Stimulated activated CD8-positive, alpha-beta memory T cell treated with anti-CD3 and anti-CD28 coated beads, Interleukin-2, amount 100 ng/mL, for 1 hour (primary cell): ENCODE measurements around the gene MORN5.

Source experiments
- DNase-seq, 2 donors: peaks; one replicate each; pipeline ENCODE4 v3.0.0-alpha.2; 2020; ENCODE audit warnings: low read depth in 2 of 2

The MORN5 gene

DNA sequence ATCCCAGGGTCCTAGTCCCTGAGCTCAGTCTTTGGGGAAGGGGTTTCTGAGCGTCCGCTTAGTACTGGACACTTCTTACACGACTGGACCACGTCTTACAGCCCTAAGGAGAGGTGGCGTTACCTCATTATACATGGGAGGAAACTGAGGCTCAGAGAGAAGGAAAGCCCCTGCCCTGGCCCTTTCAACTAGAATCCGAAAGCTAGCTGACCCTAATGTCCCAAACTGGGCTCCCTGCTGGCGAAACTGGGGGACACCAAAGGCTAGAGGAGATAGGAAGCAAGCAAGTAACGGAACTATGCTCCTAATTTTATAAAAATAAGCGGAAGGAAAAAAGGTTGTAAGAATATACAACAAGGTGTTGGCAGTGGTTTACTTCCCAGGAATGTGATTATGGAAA is 54.8 kb downstream of the MORN5 start:
- no peak for DNase-seq

DNA sequence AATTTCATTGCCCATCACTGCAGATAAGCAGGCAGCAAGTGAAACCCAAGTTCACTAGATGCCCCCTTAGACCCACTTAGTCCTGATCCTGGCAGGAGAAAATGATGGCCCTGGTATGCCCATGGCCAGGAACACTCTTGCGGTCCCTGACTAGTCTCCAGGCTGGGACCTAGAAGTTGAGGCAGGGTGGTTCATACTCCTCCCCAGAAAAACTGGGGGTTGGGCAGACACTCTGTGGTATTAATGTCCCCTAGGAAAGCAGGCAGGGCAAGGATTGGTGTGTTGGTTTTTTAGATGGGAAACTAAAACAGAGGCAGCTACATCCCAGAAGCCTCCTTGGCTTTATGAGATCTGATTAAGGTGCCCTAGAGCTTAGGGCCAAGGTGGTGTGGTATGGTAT is 56.0 kb downstream of the MORN5 start:
- no peak for DNase-seq

DNA sequence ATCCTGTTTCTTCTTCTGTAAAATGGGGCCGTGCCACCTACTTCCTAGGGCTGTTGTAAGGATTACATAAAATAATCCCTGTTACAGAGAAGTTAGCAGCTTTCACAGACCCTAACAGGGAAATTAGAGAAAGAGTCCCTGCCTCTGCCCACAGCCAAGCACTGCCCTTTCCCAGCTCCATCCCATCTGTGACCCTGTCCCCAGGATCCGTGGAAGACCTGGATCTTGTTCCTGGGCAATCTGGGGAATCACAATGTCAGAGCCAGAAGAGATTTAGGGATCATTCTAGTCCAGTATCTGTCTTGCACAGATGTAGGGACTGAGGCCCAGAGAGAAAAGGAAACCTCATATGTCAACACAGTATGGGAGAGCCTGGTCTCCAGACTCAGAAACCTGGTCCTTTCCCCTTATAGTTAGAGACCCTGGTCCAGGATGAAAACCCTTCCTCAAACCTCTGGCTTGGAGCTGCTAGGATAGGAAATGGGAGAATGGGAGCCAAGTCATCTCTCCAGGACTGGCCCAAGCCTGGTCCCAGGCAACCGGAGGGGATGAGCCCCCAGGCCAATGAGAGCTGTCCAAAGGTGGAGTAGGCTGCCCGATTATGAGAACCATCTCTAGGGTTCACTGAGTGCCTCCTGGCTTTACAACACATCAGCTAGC is 56.6 kb downstream of the MORN5 start:
- no peak for DNase-seq

DNA sequence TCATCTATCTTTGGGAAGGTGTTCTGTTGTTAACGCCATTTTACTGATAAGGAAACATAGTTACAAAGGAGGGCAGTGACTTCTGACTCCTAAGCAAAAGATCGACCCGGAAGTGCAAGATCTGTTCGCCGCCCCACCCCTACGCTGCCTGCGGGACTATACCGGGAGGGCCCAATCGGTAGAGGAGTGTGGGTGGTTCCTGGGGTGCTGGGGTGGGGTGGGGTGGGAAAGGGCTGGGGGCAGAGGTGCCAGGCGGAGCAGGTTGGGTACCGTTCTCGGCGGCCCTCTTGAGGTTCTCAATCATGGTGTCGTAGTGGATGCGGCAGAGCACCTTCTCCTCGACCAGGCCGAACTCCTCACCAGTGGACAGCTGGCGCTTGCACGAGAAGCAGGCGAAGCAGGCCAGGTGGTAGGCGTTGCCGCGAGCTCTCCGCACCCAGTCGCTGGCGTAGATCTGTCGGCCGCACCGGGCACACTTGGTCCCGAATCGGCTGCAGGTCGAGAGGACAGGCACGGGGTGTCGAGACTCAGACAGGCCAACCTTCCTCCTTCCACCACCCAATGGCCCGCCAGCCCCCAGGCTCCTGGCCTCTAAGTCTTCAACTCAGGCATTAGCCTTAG is 57.2 kb downstream of the MORN5 start:
- DNase-seq: no peak

DNA sequence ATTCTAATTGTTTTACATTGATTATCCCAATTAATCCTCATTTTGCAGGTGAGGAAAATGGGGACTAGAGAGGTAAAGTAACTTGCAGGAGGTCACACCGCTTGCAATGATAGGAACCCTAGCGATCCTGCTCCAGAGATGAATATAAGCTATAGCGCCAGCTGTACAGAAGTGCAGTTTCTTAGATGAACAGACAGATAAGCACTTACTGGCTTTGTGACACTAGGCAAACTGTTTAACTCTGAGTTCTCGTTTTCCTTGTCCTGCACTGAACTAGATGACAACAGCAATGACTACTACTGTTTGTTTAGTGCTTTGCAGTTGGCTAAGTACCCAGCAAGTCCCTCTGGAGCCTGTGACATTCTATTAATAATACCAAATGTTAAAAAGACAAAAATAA is 57.9 kb downstream of the MORN5 start:
- DNase-seq: no peak

DNA sequence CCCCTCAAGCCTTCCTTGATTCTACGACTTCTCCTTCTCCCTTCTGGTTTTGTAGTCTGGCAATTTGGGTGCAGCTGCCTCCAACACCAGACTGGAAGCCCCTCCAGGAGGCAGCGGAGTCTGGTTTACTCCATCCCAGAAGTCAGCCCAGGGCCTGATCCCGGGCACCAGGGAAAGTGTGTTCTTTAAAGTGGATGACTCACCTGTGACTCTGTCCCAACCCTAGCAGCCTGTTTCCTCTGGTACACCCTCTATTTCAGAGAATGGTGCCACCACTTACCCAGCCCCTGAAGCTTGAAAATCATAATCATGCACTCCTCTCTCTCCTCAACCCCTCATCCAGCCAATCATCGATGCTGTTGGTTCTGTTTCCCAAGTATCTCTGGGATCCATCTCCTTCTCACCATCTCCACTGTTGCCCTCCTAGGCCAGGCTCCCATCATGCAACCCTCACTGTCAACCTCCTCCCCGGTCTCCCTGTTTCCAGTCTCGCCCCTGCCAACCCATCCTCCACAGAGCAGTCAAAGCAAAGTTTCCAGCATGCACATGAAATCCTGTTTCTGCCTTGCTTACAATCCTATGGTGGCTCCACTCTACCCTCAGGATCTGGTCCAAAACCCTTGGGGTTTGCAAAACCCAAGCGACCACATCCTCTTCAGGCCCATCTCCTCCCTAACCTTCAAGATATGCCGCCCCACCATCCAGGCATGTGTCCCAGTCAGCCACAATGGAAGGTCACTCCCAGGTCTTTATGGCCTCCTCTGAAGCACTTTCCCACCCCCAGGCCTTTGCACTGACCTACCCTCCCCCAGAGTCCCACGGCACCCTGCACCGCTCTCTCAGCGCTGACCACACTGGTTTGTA is 58.6 kb downstream of the MORN5 start:
- DNase-seq: no peak

DNA sequence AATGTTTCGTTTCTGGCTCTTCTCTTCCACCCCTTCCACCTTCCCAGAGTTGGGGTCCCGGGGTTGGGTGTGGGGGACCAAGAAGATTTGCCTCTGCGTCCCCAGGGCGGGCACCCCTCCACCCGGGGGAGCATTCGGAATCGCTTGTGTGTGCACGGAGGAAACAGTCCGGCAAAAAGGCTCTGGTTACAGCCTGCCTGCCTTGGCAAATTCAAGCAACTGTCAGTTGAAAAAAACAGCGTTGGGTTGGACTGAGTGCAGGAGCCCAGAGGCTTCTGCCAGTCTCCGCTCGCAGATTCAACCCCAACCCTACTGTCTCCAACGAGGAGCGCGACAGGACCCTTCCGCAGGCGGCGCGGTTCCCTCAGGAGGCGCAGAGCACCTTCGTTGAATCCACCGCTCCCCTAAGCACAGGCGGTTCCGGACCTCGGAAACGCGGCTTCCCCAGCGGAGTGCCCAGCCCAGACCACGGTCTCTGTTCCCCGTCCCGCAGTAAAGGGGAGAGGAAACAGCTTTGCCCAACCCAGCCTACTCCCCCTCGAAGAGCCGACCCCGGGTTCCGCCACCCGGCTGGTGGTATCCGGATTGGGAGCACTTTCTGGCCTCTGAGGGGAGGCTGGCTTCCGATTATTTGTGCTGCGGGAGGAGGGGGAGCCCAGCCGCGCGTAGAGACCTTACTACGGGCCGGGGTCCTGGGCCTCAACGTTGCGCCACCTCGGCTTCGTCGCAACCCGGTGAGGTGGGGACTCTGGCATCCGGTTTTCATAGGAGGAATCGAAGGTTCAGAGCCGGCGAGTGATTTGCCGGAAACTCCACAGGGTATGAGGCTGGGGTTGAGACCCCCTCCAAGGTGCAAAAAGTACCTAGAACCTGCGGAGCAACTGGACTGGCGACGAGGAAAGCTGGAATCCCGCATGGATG is 59.5 kb downstream of the MORN5 start:
- DNase-seq: no peak

DNA sequence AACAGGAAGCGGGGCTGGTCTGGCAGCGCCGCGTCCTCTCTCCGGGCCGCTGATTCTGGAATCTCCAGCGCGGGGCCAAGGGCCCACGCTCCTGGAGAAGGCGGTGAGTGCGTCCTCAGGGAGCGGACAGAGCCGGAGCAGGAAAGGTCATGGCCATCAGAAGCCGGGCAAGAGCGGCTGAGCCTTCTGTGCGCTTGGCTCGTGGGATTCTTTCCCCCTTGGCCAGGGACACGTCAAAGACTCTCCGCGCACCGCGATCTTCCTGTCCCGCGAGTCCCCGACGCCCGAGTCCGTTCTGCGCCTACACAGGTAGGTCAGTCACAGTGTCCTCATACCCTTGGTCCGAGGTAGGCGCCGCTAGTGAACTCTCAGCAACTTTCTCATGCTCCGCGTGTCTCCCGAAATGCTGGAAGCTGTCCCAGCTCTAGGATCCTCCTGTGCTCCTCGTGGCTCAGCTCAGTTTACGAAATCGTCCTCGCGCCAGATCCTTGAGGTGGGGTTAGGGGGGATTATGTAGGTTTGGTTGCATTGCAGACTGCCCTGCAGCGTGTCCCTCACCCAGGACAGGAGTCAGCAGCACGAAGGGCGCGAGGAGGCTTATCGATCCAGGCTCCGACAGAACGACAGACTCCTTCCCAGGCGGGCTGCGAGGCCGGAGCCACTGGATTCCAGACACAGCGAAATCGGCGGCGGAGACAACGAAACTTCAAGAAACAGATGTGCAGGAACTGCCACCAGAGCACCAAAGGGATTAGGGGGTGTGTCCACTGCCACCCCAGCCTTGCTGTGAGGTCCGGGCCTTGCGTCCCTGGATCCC is 60.4 kb downstream of the MORN5 start:
- no peak for DNase-seq

DNA sequence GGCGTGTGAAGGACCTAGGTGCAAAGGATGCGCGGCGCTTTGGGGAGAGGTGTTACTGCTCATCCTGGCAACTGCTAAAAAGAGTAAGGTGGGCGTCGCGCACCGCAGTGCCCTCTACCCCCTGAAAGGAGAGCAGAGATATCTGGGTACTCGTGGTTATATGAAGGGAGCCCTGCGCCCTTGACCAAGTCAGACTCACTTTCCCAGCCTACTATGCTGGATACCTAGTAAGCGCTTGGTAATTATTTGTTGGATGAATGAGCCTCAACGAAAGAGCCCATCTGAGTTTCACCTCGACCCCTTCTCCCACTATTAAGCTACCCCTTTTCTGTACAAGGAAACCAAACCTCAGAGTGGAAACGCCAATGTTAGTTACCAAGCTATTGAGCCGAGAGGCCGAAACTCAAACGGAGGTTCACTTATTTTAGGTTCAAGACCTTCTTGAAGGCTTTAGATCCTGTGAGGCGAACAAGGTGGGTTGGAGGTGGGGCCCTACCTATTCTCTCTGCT is 61.0 kb downstream of the MORN5 start:
- no peak for DNase-seq

DNA sequence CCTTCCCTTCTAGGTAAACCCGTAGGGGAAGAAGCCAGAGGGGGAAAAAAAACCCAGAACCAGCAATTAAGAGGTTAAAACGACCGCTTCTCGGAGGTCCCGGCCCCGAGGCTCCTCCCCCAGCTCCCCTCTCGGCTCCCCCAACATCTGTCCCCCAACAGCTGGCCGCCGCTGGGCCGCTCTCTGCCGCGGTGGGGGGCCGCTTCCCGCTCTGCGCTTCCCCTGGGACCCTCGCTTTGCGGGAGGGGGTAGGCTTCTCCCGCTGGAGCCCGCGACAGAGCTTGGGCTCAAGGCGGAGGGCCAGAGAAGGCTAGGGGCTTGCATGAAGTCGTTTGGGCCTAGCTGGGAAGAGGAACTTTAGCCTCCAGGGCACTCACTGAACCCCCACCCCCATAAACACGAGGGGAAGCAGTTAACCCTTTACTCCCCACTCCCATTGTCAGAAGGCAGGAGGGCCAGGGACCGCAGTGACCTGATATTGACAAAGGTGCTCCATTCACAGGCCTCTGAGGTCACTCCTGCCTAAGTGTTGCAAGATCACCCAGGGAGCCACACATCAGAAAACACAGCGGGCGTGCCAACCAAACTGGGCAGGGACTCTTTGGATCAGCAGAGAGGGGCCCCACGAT is 61.6 kb downstream of the MORN5 start:
- DNase-seq: no peak

DNA sequence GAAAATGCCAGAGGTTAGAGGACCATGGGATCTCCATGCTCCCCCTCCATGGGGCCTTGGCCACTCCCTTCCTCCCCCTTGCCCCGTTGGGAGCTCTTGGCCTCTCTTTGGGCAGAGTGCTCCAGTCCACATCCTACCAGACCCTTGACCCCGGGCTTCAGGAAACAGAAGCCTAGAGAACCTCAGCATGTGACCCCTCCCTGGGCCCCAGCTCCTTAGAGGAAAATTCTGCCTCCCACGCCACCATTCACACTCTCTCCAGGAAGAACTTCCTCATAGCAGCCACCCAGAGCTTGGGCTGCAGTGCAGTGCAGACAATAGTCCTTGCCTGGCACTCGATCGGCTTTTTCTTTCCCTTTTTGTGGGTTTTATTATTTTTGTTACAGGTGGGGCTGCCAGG is 63.1 kb downstream of the MORN5 start:
- no peak for DNase-seq

DNA sequence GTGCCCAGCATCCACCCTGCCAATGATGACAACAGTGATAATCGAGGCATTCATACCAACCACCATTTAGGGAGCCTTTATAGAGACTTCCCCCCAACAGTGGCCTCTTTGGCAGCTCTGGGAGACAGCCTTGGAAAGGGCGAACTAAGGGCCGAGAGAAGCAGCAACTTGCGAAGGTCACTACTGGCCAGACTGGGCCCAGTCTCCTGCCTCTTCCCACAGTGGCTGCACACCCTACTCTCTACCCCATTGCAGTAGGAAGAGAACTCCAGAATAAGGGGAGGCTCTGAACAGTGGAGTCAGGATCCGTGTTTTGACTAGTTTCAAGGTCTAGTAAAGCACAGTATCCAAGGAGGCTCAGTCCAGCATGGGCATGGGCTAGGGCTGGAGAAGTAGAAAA is 63.7 kb downstream of the MORN5 start:
- DNase-seq: no peak

DNA sequence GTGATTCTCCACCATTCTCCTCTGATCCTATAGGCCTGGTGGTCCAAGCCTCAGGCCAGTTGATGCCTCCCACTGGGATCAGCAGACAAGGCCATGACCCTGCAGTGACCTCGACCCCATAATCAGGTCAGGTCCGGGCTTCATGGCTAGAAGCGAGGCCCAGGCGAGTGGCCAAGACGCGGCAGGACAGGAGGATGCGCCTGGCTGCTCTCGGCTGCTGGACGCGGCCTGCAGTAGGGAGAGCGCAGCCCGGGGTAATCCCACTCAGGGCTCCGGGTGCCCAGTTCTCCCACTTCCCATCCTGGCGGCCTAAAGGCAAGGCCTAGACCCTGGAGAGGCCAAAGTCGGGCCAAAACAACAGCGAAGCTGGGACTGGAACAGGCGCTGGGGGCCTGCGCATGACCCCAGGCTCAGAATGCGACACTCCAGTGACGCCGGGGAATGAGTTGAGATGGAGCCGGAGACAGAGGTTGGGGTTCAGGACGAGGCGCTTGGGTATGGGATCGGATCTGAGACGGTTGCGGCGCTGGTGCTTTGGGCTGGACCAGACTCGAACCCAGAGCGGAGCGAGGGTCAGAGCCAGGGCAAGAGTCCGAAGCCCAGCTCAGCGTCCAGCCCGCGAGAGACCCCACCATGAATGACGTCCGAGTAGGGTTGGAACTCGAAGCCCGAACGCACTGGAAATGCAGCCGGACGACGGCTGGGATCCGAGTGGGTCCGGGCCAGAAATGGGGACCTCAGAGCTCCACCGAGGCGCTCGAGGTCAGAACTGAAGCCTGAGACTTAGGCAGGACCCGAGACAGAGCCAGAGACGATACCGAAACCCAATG is 65.8 kb downstream of the MORN5 start:
- DNase-seq: no peak

DNA sequence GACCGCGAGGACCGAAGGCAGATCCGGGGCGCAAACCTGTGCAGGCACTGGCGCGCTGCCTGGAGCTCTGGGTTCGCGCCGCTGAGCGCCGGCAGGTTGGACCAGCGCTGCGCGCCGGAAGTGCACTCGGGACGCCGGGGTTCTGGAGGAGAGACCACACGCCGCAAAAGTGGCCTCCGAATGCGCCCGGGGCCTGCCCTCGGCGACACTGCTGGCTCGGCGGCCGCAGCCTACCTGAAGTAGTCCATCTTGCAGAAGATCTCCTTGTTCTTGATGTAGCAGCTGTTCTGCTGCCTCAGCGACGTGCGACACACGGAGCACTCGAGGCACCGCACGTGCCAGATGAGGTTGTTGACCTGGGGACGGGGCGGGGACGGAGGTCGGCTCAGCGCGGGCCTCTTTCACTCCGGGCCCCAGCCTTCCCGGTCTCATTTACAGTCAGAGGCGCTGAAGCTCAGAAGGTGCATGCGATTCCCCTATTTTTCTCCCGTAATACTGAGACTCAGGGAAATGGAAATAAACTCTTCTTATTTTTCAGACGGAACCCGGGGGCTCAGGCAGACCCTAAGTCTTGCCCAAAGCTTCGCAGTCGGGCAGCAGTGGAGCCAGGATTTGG is 66.5 kb downstream of the MORN5 start:
- no peak for DNase-seq

DNA sequence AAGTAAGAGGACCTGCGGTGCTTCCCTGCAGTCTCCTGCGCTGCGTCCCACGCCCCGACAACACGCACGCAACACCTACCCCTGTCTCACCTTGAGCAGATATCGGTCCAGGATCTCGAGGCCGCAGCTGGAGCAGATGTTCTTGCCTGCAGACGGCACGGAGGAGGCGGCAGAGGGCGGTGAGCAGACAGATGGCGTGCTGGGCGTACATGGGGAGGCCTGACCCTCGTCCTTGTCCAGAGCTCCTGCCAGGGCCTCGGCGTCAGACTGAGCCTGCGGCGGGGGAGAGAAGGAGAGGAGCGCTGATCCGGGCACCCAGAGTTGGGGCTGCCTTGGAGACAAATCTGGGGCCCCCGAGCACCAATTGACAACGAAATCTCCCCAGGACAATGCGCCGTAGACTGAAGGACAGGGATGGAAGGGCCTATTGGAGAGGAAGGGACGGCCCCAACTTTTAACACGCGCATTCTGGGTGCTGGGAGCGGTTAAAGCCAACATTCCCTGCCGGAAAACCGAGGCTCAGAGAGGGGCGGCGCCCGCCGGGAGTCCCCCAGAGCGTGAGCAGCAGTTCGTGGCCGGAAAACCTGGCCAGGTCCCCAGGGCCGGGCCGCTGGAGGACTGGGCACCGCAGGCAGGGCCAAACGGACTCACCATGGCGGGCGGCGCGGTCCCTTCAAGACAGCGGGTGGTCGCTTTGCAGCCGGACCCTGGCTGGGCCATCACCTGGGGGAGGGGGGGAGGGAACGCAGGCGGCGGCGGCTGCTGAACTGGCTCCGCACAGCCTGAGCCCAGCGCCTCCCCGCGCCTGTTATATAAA is 67.3 kb downstream of the MORN5 start:
- DNase-seq: no peak

DNA sequence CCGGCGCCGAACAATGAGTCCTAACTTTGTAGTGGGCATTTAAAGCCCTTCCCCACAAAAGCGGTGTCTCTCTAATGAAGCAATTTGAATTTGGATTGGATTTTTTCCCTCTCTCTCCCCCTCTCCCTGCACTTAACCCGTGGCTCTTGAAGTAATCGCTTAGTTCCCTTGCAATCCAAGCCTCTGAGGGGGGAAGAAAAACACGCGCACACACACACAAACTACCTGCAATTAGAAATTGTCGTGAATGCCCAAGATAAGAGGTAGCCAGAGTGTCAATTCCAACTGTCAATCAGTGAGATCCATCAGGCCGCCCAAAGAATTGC is 67.8 kb downstream of the MORN5 start:
- no peak for DNase-seq

DNA sequence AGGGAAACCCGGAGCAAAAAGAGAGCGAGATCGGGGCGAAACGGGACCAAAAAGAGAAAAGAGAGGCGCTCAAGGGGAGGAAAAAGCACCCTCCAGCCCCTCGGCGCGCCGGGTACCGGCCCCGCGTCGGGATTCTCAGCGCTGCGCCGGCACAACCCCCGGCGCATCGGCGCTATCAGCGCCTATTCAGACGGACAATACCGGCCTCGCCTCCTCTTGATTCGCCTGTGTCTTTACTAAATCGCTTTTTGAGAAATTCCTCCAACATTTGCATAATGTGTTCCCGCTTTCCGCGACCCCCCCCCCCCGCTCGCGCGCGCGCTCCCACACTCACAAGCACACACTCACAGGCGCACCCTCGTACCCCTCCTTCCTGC is 68.5 kb downstream of the MORN5 start:
- no peak for DNase-seq
